K562 (cell line): ENCODE measurements around the gene DTNB. TPM values are rescaled to one million over a fixed set of nuclear protein-coding genes. Genes with fewer than 3 reads are reported as not detected.

ENCODE experiments used
- ATF1 ChIP-seq, 2 experiments: fragments of 450-650 bp in 1 of 2; IDR thresholded peaks; 2 replicates each; pipeline ENCODE4 v1.6.1; 2016; ENCODE audit warnings: missing compliant biosample characterization in 1 of 2, missing genetic modification characterization in 1 of 2
- DEAF1 ChIP-seq: fragments of 450-650 bp; formaldehyde crosslinking; IDR thresholded peaks from 2 replicates; pipeline ENCODE4 v1.4.0; 2020; ENCODE audit warnings: mild to moderate bottlenecking, moderate library complexity
- ILK ChIP-seq: fragments of 450-650 bp; IDR thresholded peaks from 2 replicates; pipeline ENCODE4 v1.6.1; 2016; ENCODE audit warnings: missing genetic modification characterization, low read depth, mild to moderate bottlenecking, missing compliant biosample characterization, moderate library complexity, borderline replicate concordance
- NELFE ChIP-seq: IDR thresholded peaks from 2 replicates; pipeline ENCODE4 v1.6.1; 2011; ENCODE audit warnings: mild to moderate bottlenecking; ENCODE audit not compliant: insufficient read depth, insufficient read length
- PTBP1 ChIP-seq: fragments of 200-400 bp; formaldehyde crosslinking; IDR thresholded peaks from 2 replicates; pipeline ENCODE4 v1.6.1; 2017; ENCODE audit warnings: low read depth, low read length
- RREB1 ChIP-seq: fragments of 250-450 bp; sonication (Bioruptor Pico); IDR thresholded peaks from 2 replicates; pipeline ENCODE4 v1.4.0; 2020
- ZBTB1 ChIP-seq: sonication (generic); formaldehyde crosslinking; IDR thresholded peaks from 2 replicates; pipeline ENCODE4 v1.8.1; 2023; ENCODE audit warnings: missing genetic modification reagents, low read depth, mild to moderate bottlenecking, borderline replicate concordance
- polyA plus RNA-seq, 8 experiments: library from polyadenylated mRNA; depleted of rRNA in 4 of 8; stranded (reverse) in 5 of 8; unstranded in 3 of 8; fragments of >200 nt; fragmentation: Nextera tagmentation in 2 of 8; fragmentation: Illumina TruSeq in 1 of 8; extraction: Ambion mirVana in 2 of 8; extraction: Trizol in 1 of 8; gene quantifications; 2 replicates each; pipeline versions ENCODE4 v1.2.1 to v1.2.3, GENCODE V29; 2011 to 2014; ENCODE audit warnings: inconsistent platforms in 1 of 8, missing spikeins in 1 of 8
- total RNA-seq, 7 experiments: library from RNA; depleted of rRNA in 6 of 7; stranded (reverse); fragments of >200 nt in 6 of 7; fragmentation: Illumina TruSeq in 2 of 7; extraction: Trizol in 2 of 7; gene quantifications; 2 replicates each; pipeline versions ENCODE4 v1.2.1 to v1.2.3, GENCODE V29; 2011 to 2021; ENCODE audit warnings: low replicate concordance in 1 of 7

The DTNB gene
- total and polyA plus RNA-seq, 9 of the 15 experiments (the other 6 are each of a cell fraction or from before 2014, with no cell fraction given), result 0.18 to 2.0 (median 0.77) TPM; not detected in 2

GRCh38 chr2:25330273-25330672 lies 343.1 kb downstream of the DTNB start (continued):
- TF ChIP-seq ILK (no peak), ZBTB1 (CRISPR knock-in tag) (no peak), NELFE (no peak), ATF1 (CRISPR knock-in tag; IDR thresholded peaks at IDR 0.05) (no peak), ATF1 (tag; IDR thresholded peaks at IDR 0.05) (no peak), DEAF1 (CRISPR knock-in tag) (no peak), PTBP1 (no peak), RREB1 (no peak)
- TF ChIP-seq, all 486 proteins: peak for 0
